Karpas-422 (cell line): Measurements from ENCODE around the gene GAS7. TPM values are rescaled to one million over a fixed set of nuclear protein-coding genes. Genes with fewer than 3 reads are reported as not detected.

ENCODE experiments used
- DNase-seq: peaks from one replicate; pipeline ENCODE4 v3.0.0-alpha.2; 2015
- H2AFZ ChIP-seq: fragments of 200-600 bp; sonication (generic); 2 replicates; pipeline ENCODE4 v1.6.1; 2014; ENCODE audit warnings: antibody characterized with exemption, low read length, mixed read lengths
- H3K27ac ChIP-seq: fragments of 200-600 bp; sonication (generic); 2 replicates; pipeline ENCODE4 v1.5.1; 2014; ENCODE audit warnings: mild to moderate bottlenecking, low read length, moderate library complexity
- H3K27me3 ChIP-seq: fragments of 200-600 bp; sonication (generic); 2 replicates; pipeline ENCODE4 v1.6.1; 2014; ENCODE audit warnings: low read length, mixed read lengths
- H3K36me3 ChIP-seq: fragments of 200-600 bp; sonication (generic); 2 replicates; pipeline ENCODE4 v1.6.1; 2014; ENCODE audit warnings: low read length, mixed read lengths; ENCODE audit not compliant: insufficient read depth
- H3K4me1 ChIP-seq: fragments of 200-600 bp; sonication (generic); 2 replicates; pipeline ENCODE4 v1.6.1; 2014; ENCODE audit warnings: mild to moderate bottlenecking, low read length, mixed read lengths
- H3K4me2 ChIP-seq: fragments of 200-600 bp; sonication (generic); 2 replicates; pipeline ENCODE4 v1.6.1; 2014; ENCODE audit warnings: low read length, low read depth, mild to moderate bottlenecking; ENCODE audit not compliant: poor library complexity, severe bottlenecking
- H3K4me3 ChIP-seq: fragments of 200-600 bp; sonication (generic); 2 replicates; pipeline ENCODE4 v1.5.1; 2014; ENCODE audit warnings: mild to moderate bottlenecking, antibody characterized with exemption, low read length, mixed read lengths
- H3K79me2 ChIP-seq: fragments of 200-600 bp; sonication (generic); 2 replicates; pipeline ENCODE4 v1.6.1; 2014; ENCODE audit warnings: mild to moderate bottlenecking, low read length, mixed read lengths
- H3K9ac ChIP-seq: fragments of 200-600 bp; sonication (generic); 2 replicates; pipeline ENCODE4 v1.6.0; 2014; ENCODE audit warnings: low read length
- H3K9me2 ChIP-seq: fragments of 200-600 bp; sonication (generic), shearing (Covaris generic); replicated peaks from 2 replicates; pipeline ENCODE4 v1.6.0; 2014; ENCODE audit warnings: mild to moderate bottlenecking, low read length, moderate library complexity; ENCODE audit not compliant: insufficient read depth
- H3K9me3 ChIP-seq: fragments of 300-700, 200-600 bp; sonication (generic); 2 replicates; pipeline ENCODE4 v1.6.1; 2014; ENCODE audit warnings: low read length, mixed read lengths
- H4K20me1 ChIP-seq: fragments of 200-600 bp; sonication (generic); 2 replicates; pipeline ENCODE4 v1.6.1; 2014; ENCODE audit warnings: mild to moderate bottlenecking, antibody characterized with exemption, low read length, low read depth; ENCODE audit not compliant: insufficient read depth
- total RNA-seq: library from RNA; depleted of rRNA; stranded (reverse); fragments of >200 nt; shearing (Covaris generic); gene quantifications from 2 replicates; pipeline ENCODE4 v1.2.3, GENCODE V29; 2014; ENCODE audit warnings: low replicate concordance

Gene GAS7
- total RNA-seq, 1 experiment from 2014 or later = 79.9 TPM

DNA sequence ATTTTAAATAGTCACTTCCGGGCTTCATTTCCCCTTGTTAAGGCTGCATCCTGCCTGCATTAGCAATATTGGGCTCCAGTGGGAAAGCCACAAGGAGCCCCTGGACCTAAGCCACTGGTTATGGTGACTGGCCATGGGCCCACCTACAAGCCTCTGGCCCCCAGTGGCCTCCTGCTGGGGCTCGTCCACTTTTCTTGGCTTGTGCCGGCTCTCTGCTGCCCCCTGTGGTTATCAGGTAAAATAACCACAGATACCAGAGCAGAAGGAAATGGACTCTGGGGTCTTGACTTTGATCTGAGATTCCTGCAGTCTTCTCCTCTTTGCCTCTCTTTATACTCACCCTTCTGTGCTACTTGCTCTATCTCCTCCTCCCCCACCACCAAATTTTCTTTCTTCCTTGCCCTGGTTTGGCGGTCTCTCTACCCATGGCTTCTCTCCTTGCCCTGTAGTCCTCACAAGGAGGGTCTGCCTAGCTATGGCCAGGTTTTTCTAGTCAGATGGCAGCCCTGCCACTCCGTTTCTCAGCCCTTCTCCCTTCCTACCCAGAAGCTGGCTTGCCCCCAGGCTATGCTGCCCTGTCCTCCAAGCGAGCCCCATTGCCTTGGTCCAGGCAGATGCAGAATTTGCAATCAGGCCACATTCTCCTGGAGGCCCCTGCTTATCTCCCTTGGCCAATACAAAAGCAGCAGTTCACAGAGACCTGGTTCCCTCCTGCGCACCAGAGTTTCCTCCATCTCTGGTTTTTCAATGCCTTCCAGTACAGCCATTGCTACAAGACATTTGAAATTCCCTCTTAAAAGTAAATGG, 210.4 kb downstream of the GAS7 start:
- peaks cover 16% of the 10 kb centered on the region; the same call in 1 of the 2 replicates for H4K20me1 ChIP-seq
- peak overlapping the region; percentile 59 for H3K4me2 ChIP-seq
- peaks cover 84% of the 10 kb centered on the region for H3K79me2 ChIP-seq
- peak overlapping the region; percentile 68 for H3K9ac ChIP-seq
- no peaks in the 10 kb centered on the region for H3K27me3 ChIP-seq
- peak; percentile 85 for DNase-seq
- H3K4me3 ChIP-seq = peak overlapping the region; percentile 35; the same call in 1 of the 2 replicates
- no peaks in the 10 kb centered on the region for H3K9me2 ChIP-seq
- 0 out of 2 replicates have a peak, but pooled peaks cover 14% of the 10 kb centered on the region for H3K36me3 ChIP-seq
- H2AFZ ChIP-seq = no peak overlapping the region
- peaks cover 48% of the 10 kb centered on the region for H3K4me1 ChIP-seq
- no peaks in the 10 kb centered on the region; the same call in 1 of the 2 replicates for H3K9me3 ChIP-seq
- peak overlapping the region; percentile 94 for H3K27ac ChIP-seq

DNA sequence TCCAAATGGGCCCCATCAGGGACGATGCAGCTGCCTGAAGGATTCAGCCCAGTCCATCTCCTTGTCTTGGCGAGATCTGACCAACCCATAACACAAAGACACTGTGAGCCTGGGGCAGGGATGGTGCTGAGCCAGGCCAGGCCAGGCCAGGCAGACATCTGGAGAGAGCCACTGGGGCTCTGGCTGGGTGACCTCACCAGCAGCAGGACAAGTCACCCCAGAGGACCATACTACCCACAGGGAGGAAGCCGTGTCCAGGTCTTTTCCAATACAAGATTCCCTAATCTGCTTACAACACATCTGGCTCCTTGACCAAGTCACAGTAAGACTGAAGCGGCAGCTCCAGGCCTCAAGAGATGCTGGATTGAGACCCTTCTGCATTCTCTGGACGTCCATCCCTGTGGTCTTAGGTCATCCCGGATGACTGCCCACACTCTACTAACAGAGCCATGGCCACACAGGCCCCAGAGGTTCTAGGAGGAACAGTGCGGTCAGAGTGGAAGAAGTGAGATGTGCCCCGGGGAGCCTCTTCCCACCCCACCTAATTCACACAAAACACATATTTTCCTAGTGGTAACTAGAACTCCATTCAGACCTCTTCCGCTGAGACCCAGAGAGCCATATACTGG, 211.5 kb downstream of the GAS7 start:
- DNase-seq = no peak
- peaks cover 17% of the 10 kb centered on the region; the same call in 1 of the 2 replicates for H4K20me1 ChIP-seq
- 0 out of 2 replicates have a peak, but pooled peaks cover 17% of the 10 kb centered on the region for H3K36me3 ChIP-seq
- H3K27me3 ChIP-seq = no peaks in the 10 kb centered on the region
- peaks cover 50% of the 10 kb centered on the region for H3K4me1 ChIP-seq
- no peak overlapping the region for H3K9ac ChIP-seq
- H3K9me3 ChIP-seq = no peaks in the 10 kb centered on the region; the same call in 1 of the 2 replicates
- H2AFZ ChIP-seq = no peak overlapping the region
- H3K9me2 ChIP-seq = no peaks in the 10 kb centered on the region
- peak overlapping the region; percentile 94 for H3K27ac ChIP-seq
- no peak overlapping the region for H3K4me2 ChIP-seq
- H3K4me3 ChIP-seq = no peak overlapping the region
- H3K79me2 ChIP-seq = peaks cover 88% of the 10 kb centered on the region

DNA sequence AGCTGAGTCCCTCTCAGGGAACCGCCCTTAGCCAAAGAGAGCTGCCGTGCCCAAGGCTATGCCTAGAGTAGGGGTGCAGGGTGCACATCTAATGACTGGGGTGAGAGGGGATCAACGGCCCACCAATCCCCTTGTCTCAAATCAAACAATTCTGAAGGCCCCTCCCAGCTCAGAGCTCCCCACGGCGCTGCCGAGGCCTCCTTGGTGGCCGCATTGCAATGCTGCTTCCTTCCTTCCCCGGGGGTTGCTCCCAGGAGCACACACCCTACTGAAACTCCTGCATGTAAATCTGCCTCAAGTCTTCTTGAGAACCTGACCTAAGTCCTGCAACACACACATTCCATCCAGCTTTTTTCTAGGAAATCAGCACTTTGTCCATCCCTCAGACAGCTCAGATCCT, 212.8 kb downstream of the GAS7 start:
- DNase-seq = no peak
- H3K9me3 ChIP-seq = no peaks in the 10 kb centered on the region
- H3K9ac ChIP-seq = no peak overlapping the region
- H3K27ac ChIP-seq = no peak overlapping the region; the same call in 1 of the 2 replicates
- no peaks in the 10 kb centered on the region for H3K27me3 ChIP-seq
- peaks cover 23% of the 10 kb centered on the region; the same call in 1 of the 2 replicates for H4K20me1 ChIP-seq
- no peak overlapping the region for H3K4me2 ChIP-seq
- H2AFZ ChIP-seq = no peak overlapping the region
- H3K4me1 ChIP-seq = peaks cover 53% of the 10 kb centered on the region
- peaks cover 25% of the 10 kb centered on the region for H3K36me3 ChIP-seq
- no peaks in the 10 kb centered on the region for H3K9me2 ChIP-seq
- H3K79me2 ChIP-seq = peaks cover 86% of the 10 kb centered on the region
- H3K4me3 ChIP-seq = no peak overlapping the region

DNA sequence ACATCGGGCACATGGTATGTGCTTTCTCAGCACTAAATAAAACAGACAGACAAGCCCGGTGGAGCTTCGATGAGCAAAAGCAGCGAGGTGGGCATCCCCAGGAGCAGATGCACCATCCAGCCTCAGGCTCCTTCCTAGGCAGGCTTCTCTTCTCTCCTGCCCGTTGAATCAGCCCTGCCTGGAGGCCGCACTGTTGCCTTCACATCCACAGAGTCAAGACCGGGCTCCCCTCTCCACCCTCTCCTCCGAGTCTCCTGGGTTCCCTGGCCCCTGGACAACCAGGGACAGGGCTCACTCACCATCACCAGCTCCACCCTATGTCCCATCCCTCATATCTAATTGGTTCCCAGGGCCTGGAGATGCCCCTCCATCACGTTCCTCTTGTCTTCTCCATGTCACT, 213.6 kb downstream of the GAS7 start:
- no peak overlapping the region for H3K4me2 ChIP-seq
- peaks cover 23% of the 10 kb centered on the region; the same call in 1 of the 2 replicates for H4K20me1 ChIP-seq
- no peak overlapping the region for H3K4me3 ChIP-seq
- H3K9me2 ChIP-seq = no peaks in the 10 kb centered on the region
- no peaks in the 10 kb centered on the region for H3K27me3 ChIP-seq
- peaks cover 32% of the 10 kb centered on the region for H3K36me3 ChIP-seq
- no peak for DNase-seq
- H3K9me3 ChIP-seq = no peaks in the 10 kb centered on the region
- H3K79me2 ChIP-seq = peaks cover 86% of the 10 kb centered on the region
- no peak overlapping the region for H3K9ac ChIP-seq
- H3K4me1 ChIP-seq = peaks cover 59% of the 10 kb centered on the region
- no peak overlapping the region for H3K27ac ChIP-seq
- no peak overlapping the region for H2AFZ ChIP-seq

DNA sequence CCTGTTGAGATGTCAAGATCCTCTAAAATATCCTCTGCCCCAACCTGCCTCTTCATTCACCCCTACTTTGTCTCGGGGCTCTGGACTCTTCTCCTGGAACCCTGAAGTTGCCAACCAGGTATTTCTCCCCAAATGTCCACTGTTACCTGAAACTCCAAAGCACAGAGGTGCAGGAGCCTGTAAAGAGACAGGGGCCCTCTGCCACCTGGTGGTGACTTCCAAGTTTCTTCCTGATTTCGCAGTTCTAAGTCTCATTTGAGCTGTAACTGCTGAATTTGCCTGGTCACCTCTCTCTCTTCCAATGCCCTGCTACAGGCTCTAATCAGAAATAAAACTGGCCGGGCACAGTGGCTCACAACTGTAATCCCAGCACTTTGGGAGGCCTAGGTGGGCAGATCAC, 216.2 kb downstream of the GAS7 start:
- no peaks in the 10 kb centered on the region for H3K27me3 ChIP-seq
- peaks cover 52% of the 10 kb centered on the region for H3K4me1 ChIP-seq
- no peaks in the 10 kb centered on the region for H3K9me2 ChIP-seq
- H3K4me3 ChIP-seq = no peak overlapping the region
- H3K9ac ChIP-seq = no peak overlapping the region
- H3K4me2 ChIP-seq = no peak overlapping the region
- peaks cover 35% of the 10 kb centered on the region for H3K36me3 ChIP-seq
- no peaks in the 10 kb centered on the region for H3K9me3 ChIP-seq
- H2AFZ ChIP-seq = no peak overlapping the region
- DNase-seq = peak; percentile 70
- H3K27ac ChIP-seq = no peak overlapping the region; the same call in 1 of the 2 replicates
- peaks cover 23% of the 10 kb centered on the region; the same call in 1 of the 2 replicates for H4K20me1 ChIP-seq
- peaks cover 85% of the 10 kb centered on the region for H3K79me2 ChIP-seq

DNA sequence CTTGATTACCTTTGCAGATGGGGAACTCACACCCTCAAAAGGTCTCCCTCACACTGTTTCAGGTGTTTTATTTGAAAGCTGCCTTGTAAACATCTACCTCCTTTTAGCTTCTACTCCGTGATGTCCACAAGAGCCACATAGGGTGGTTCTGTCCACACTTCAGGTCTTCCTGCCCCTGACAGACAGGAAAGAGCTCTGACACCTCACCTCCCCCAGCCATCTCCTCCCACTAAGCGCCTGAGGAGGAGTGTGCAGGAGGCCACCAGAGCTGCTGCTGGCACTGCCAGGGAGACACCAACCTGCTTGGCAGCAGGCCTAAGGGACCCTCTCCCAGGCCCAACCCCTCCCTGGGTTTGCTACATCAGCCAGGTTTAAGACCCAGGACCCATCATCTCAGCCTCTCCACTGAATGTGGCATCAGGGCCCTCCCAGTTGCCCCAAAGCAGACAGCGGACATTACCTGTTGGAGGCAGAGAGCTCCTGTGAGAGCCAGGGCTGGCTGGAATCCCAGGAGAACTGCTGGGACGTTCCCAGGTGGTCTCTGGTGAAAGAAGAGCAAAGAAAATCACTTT, 217.0 kb downstream of the GAS7 start:
- Histone ChIP-seq H3K27me3 (no peaks in the 10 kb centered on the region), H3K4me2 (no peak overlapping the region), H4K20me1 (peaks cover 17% of the 10 kb centered on the region; the same call in 1 of the 2 replicates), H3K4me3 (no peak overlapping the region), H3K9ac (no peak overlapping the region), H3K79me2 (peaks cover 85% of the 10 kb centered on the region), H2AFZ (no peak overlapping the region), H3K36me3 (peaks cover 30% of the 10 kb centered on the region), H3K9me2 (no peaks in the 10 kb centered on the region), H3K27ac (no peak overlapping the region; the same call in 1 of the 2 replicates), H3K9me3 (no peaks in the 10 kb centered on the region), H3K4me1 (peaks cover 52% of the 10 kb centered on the region)
- no peak for DNase-seq

DNA sequence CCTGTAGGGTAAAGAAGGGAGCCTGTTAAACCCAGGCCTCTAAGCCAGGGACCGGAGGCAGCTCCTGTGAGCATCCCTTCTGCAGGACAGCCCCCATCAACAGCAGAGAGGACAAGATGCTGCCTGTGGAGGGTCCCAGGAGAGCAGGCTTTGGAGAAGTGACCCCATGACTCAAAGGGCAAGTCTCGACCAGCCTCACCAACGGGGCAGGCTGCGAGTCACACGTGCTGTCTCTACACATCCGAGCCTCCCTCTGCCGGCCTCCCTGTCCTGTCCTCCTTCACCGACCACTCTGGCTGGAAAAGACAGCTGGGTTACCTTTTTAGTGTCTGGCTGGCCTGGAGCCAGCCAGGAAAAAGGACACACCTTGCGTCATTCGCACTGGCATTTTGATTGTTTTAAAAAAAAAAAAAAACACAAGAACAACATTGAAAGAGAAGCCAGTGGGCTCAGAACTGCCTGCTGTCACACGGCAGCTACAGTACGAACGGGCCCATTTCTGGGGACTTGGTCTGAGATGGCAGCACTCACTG, 218.9 kb downstream of the GAS7 start:
- no peak for DNase-seq
- no peak overlapping the region for H2AFZ ChIP-seq
- H3K9ac ChIP-seq = peak overlapping the region; percentile 24; the same call in 1 of the 2 replicates
- H3K4me3 ChIP-seq = no peak overlapping the region
- no peaks in the 10 kb centered on the region for H3K9me2 ChIP-seq
- H3K27ac ChIP-seq = peak overlapping the region; percentile 26; the same call in 1 of the 2 replicates
- H3K9me3 ChIP-seq = no peaks in the 10 kb centered on the region
- peaks cover 65% of the 10 kb centered on the region for H3K4me1 ChIP-seq
- peaks cover 14% of the 10 kb centered on the region; the same call in 1 of the 2 replicates for H4K20me1 ChIP-seq
- H3K79me2 ChIP-seq = peaks cover 85% of the 10 kb centered on the region
- H3K27me3 ChIP-seq = no peaks in the 10 kb centered on the region
- no peak overlapping the region for H3K4me2 ChIP-seq
- H3K36me3 ChIP-seq = peaks cover 36% of the 10 kb centered on the region
